ENCODE data around the gene LRTM2.

LRTM2 gene

GRCh38 chr12:1832801-1833595, 12.6 kb downstream of the LRTM2 start:
- in situ Hi-C loops (cut with MboI; ENCODE audit: low pct_unique_long_range_greater_than_20kb, low sequenced_read_pairs, unreplicated experiment): no loop called here
- no peak for DNase-seq (ENCODE audit: low spot score)
- no peak for TF ChIP-seq CTCF (IDR thresholded peaks at IDR 0.05; ENCODE audit: extremely low read depth, insufficient read depth, missing control alignments)

GRCh38 chr12:1833596-1834028, 13.2 kb downstream of the LRTM2 start:
- TF ChIP-seq CTCF (IDR thresholded peaks at IDR 0.05; ENCODE audit: extremely low read depth, insufficient read depth, missing control alignments): no peak
- in situ Hi-C loops (cut with MboI; ENCODE audit: low pct_unique_long_range_greater_than_20kb, low sequenced_read_pairs, unreplicated experiment): no loop called here
- no peak for DNase-seq (ENCODE audit: low spot score)

- DNase-seq (ENCODE audit: low spot score): no peak
- in situ Hi-C loops (cut with MboI; ENCODE audit: low pct_unique_long_range_greater_than_20kb, low sequenced_read_pairs, unreplicated experiment): no loop called here
- no peak for TF ChIP-seq CTCF (IDR thresholded peaks at IDR 0.05; ENCODE audit: extremely low read depth, insufficient read depth, missing control alignments)
Measured at GRCh38 chr12:1834186-1834925, 14.0 kb downstream of the LRTM2 start.

GRCh38 chr12:1835211-1836131, 15.1 kb downstream of the LRTM2 start:
- in situ Hi-C loops (cut with MboI; ENCODE audit: low pct_unique_long_range_greater_than_20kb, low sequenced_read_pairs, unreplicated experiment): no loop called here
- no peak for DNase-seq (ENCODE audit: low spot score)
- TF ChIP-seq CTCF (IDR thresholded peaks at IDR 0.05; ENCODE audit: extremely low read depth, insufficient read depth, missing control alignments): no peak

- no peak for TF ChIP-seq CTCF (IDR thresholded peaks at IDR 0.05; ENCODE audit: extremely low read depth, insufficient read depth, missing control alignments)
- in situ Hi-C loops (cut with MboI; ENCODE audit: low pct_unique_long_range_greater_than_20kb, low sequenced_read_pairs, unreplicated experiment): no loop called here
- DNase-seq (ENCODE audit: low spot score): no peak
Measured at GRCh38 chr12:1836241-1836803, 16.0 kb downstream of the LRTM2 start.

Measured in GM13977 (cell line).